Kidney (tissue), 14 donors: Measurements from ENCODE around the gene ARG2. TPM values are rescaled to one million over a fixed set of nuclear protein-coding genes. Genes with fewer than 3 reads are reported as not detected.

ENCODE experiments used
- DNase-seq, 5 donors: peaks; one replicate each; pipeline ENCODE4 v3.0.0-alpha.2; 2013 to 2020
- FAIRE-seq: peaks from 2 replicates; lab custom pipeline; 2012; peaks lifted over from hg19 to GRCh38; lab: Jason Lieb, UNC
- H3K27ac ChIP-seq, 2 donors: one replicate each; pipeline ENCODE4 v1.7.0; 2013; ENCODE audit warnings: low read depth in 2 of 2, low read length in 2 of 2, inconsistent platforms in 1 of 2
- H3K27me3 ChIP-seq: one replicate; pipeline ENCODE4 v1.7.1; 2013; ENCODE audit warnings: low read length, inconsistent platforms; ENCODE audit not compliant: control insufficient read depth, insufficient read depth
- H3K36me3 ChIP-seq, 3 donors: one replicate each; pipeline versions ENCODE4 v1.7.0 to v1.7.1; 2013; ENCODE audit warnings: low read length in 3 of 3, control low read depth in 1 of 3, inconsistent platforms in 1 of 3; ENCODE audit not compliant: insufficient read depth in 3 of 3, control insufficient read depth in 2 of 3
- H3K4me1 ChIP-seq, 3 donors: one replicate each; pipeline versions ENCODE4 v1.7.0 to v1.7.1; 2013; ENCODE audit warnings: low read length in 3 of 3, inconsistent platforms in 1 of 3, low read depth in 1 of 3; ENCODE audit not compliant: control insufficient read depth in 2 of 3, insufficient read depth in 2 of 3
- H3K4me3 ChIP-seq, 3 donors: one replicate each; pipeline versions ENCODE4 v1.7.0 to v1.8.1; 2013; ENCODE audit warnings: low read length in 3 of 3, control low read depth in 1 of 3, inconsistent platforms in 1 of 3
- H3K9ac ChIP-seq, 3 donors: one replicate each; pipeline versions ENCODE4 v1.7.0 to v1.7.1; 2013; ENCODE audit warnings: low read length in 3 of 3, control low read depth in 1 of 3, inconsistent platforms in 1 of 3
- H3K9me3 ChIP-seq, 3 donors: one replicate each; pipeline versions ENCODE4 v1.7.0 to v1.7.1; 2013; ENCODE audit warnings: low read length in 3 of 3, control low read depth in 1 of 3, inconsistent platforms in 1 of 3; ENCODE audit not compliant: control insufficient read depth in 2 of 3, insufficient read depth in 1 of 3
- CTCF ChIP-seq: IDR thresholded peaks from 3 replicates; pipeline ENCODE4 v1.5.1; 2012; ENCODE audit warnings: mild to moderate bottlenecking, moderate library complexity, borderline replicate concordance; ENCODE audit not compliant: insufficient read depth; ENCODE audit errors: extremely low read depth
- intact Hi-C: fragments of 100-400 bp; cut with DNase I; formaldehyde crosslinking; loops from one replicate; pipeline ENCODE4 v1.11.1; 2022
- polyA plus RNA-seq: library from polyadenylated mRNA; stranded (reverse); fragments of 350-450 nt; fragmentation: Illumina TruSeq; extraction: RNeasy Lipid Tissue Mini Kit (QIAGEN cat#74804); gene quantifications from one replicate; pipeline ENCODE4 v1.2.3, GENCODE V29; 2014; ENCODE audit warnings: low read depth, low replicate concordance; ENCODE audit not compliant: insufficient read depth
- total RNA-seq: library from RNA; stranded (reverse); fragmentation: NEBNext Ultra II Directional; extraction: Animal tissue kit (Norgen Biotek cat#: 25700); gene quantifications from one replicate; pipeline ENCODE4 v1.2.1, GENCODE V29; 2021
- donor health status: control.
- donor health status: control.
- donor health status: control.
- donor health status: control.
- donor health status: control.
- donor health status: DM: yes; HTN: yes; CAD: no.
- donor health status: Normal renal cell carcinoma (clear cell type).

The ARG2 gene
- total and polyA plus RNA-seq, 2 donors from 2014 or later: 19.2 to 77.0 TPM

GRCh38 chr14:67581643-67582042 lies 38.1 kb upstream of the ARG2 start:
- Histone ChIP-seq H3K27me3 (no peaks in the 10 kb centered on the region), H3K4me1 (peaks cover 0 to 17% (median 17%) of the 10 kb centered on the region in 3 donors), H3K9me3 (no peaks in the 10 kb centered on the region), H3K27ac (no peak overlapping the region), H3K9ac (no peak overlapping the region), H3K36me3 (peaks cover 0 to 9% (median 6%) of the 10 kb centered on the region in 3 donors), H3K4me3 (no peak overlapping the region)
- intact Hi-C loops: loop anchor here (10.0 kb wide), 1 partner anchor 123 kb away; the partner anchor contains the start of gene RDH12
- FAIRE-seq: no peak
- no peak for TF ChIP-seq CTCF
- no peak for DNase-seq

GRCh38 chr14:67582061-67582460 lies 37.7 kb upstream of the ARG2 start:
- H3K27me3 ChIP-seq: no peaks in the 10 kb centered on the region
- FAIRE-seq (no peak), DNase-seq (no peak)
- H3K36me3 ChIP-seq: peaks cover 0 to 9% (median 6%) of the 10 kb centered on the region in 3 donors
- H3K9me3 ChIP-seq: no peaks in the 10 kb centered on the region
- H3K27ac ChIP-seq: no peak overlapping the region
- peaks cover 0 to 15% (median 15%) of the 10 kb centered on the region in 3 donors for H3K4me1 ChIP-seq
- no peak overlapping the region for H3K4me3 ChIP-seq
- TF ChIP-seq CTCF: no peak
- no peak overlapping the region for H3K9ac ChIP-seq
- intact Hi-C loops: loop anchor here (10.0 kb wide), 1 partner anchor 123 kb away; the partner anchor contains the start of gene RDH12

GRCh38 chr14:67583711-67584644 lies 35.7 kb upstream of the ARG2 start:
- H3K4me3 ChIP-seq: no peak overlapping the region
- no peaks in the 10 kb centered on the region for H3K27me3 ChIP-seq
- TF ChIP-seq CTCF: peak; percentile 75
- DNase-seq (peak in 3 of 5 donors; percentile 50 to 77 (median 72)), FAIRE-seq (no peak)
- intact Hi-C loops: loop anchor here (10.0 kb wide), 1 partner anchor 121 kb away; the partner anchor contains the start of gene RDH12
- no peak overlapping the region for H3K9ac ChIP-seq
- H3K4me1 ChIP-seq: peaks cover 0 to 9% (median 2%) of the 10 kb centered on the region in 3 donors
- H3K27ac ChIP-seq: no peak overlapping the region
- peaks cover 0 to 17% (median 4%) of the 10 kb centered on the region in 3 donors for H3K36me3 ChIP-seq
- H3K9me3 ChIP-seq: no peaks in the 10 kb centered on the region
